Heart left ventricle (tissue), 16 donors: ENCODE results near the gene NFKB2. TPM values are rescaled to one million over a fixed set of nuclear protein-coding genes. Genes with fewer than 3 reads are reported as not detected.
A peak's percentile ranks its signal among the peaks of the same experiment; 100 is the strongest.

ENCODE experiments used
- ATAC-seq, 4 donors: fragments of 200-7000 bp; cut with Tn5 transposase; one replicate each; pipeline ENCODE4 v1.9.1; 2020 to 2022; ENCODE audit warnings: moderate library complexity in 4 of 4, mild to moderate bottlenecking in 3 of 4, moderate number of reproducible peaks in 1 of 4
- DNase-seq, 5 donors: peaks; one replicate each; pipeline ENCODE4 v3.0.0-alpha.2; 2020
- H3K27ac ChIP-seq, 12 donors: fragments of 200-600 bp; sonication (generic) in 4 of 12; one replicate each; pipeline versions ENCODE4 v1.5.0 to v1.8.0; 2016 to 2022; ENCODE audit warnings: mild to moderate bottlenecking in 2 of 12
- H3K27me3 ChIP-seq, 9 donors: fragments of 200-600 bp; sonication (generic) in 2 of 9; one replicate each; pipeline versions ENCODE4 v1.5.1 to v1.8.0; 2016 to 2022; ENCODE audit warnings: mild to moderate bottlenecking in 3 of 9
- H3K36me3 ChIP-seq, 9 donors: fragments of 200-600 bp; sonication (generic) in 2 of 9; one replicate each; pipeline versions ENCODE4 v1.5.0 to v1.8.0; 2018 to 2022; ENCODE audit warnings: mild to moderate bottlenecking in 2 of 9
- H3K4me1 ChIP-seq, 12 donors: fragments of 200-600 bp; sonication (generic) in 4 of 12; one replicate each; pipeline versions ENCODE4 v1.5.0 to v1.8.0; 2016 to 2022; ENCODE audit warnings: mild to moderate bottlenecking in 3 of 12
- H3K4me3 ChIP-seq, 12 donors: fragments of 200-600 bp; sonication (generic) in 4 of 12; one replicate each; pipeline versions ENCODE4 v1.5.0 to v1.8.0; 2017 to 2022; ENCODE audit warnings: mild to moderate bottlenecking in 9 of 12, moderate library complexity in 4 of 12
- H3K9me3 ChIP-seq, 12 donors: fragments of 200-600 bp; sonication (generic) in 4 of 12; one replicate each; pipeline versions ENCODE4 v1.5.0 to v1.8.0; 2016 to 2022; ENCODE audit warnings: mild to moderate bottlenecking in 1 of 12
- CTCF ChIP-seq, 12 donors: fragments of 200-600 bp; sonication (generic) in 4 of 12; IDR thresholded peaks; one replicate each; pipeline versions ENCODE4 v1.5.0 to v1.8.0; 2018 to 2022; ENCODE audit warnings: antibody characterized with exemption in 12 of 12, mild to moderate bottlenecking in 5 of 12
- POLR2A ChIP-seq, 2 donors: fragments of 450-650 bp; IDR thresholded peaks; one replicate each; pipeline ENCODE4 v1.6.1; 2017; ENCODE audit warnings: antibody characterized with exemption in 2 of 2, mild to moderate bottlenecking in 2 of 2, moderate library complexity in 2 of 2
- WGBS, 4 donors: extraction: QIAGEN DNeasy Blood & Tissue Kit in 2 of 4; methylation state at CpG; one replicate each; pipeline versions ENCODE4 v1.1.5 to v1.1.7; 2013 to 2018; 5-methylcytosine and 5-hydroxymethylcytosine counted together
- intact Hi-C, 10 donors: fragments of 100-400 bp; cut with DNase I; formaldehyde crosslinking; loops; one replicate each; pipeline versions ENCODE4 v1.11.1 to v1.14.2; 2022
- polyA plus RNA-seq, 2 donors: library from polyadenylated mRNA; stranded (reverse); fragments of 200-250 nt; gene quantifications; one replicate each; pipeline ENCODE4 v1.2.3, GENCODE V29; 2013
- total RNA-seq, 9 donors: library from RNA; depleted of rRNA in 2 of 9; stranded (reverse); fragments of >200 nt in 2 of 9; fragmentation: NEBNext Ultra II Directional in 3 of 9; extraction: Animal tissue kit (Norgen Biotek cat#: 25700) in 3 of 9; gene quantifications; one replicate each; pipeline versions ENCODE4 v1.1.0 to v1.2.4, GENCODE V29; 2016 to 2023
- donor health status: ischemic (EF 13 %, LVEDD 7.1; RV severe dilation, severe dysfunction).
- donor health status: healthy with polysubstance abuse.
- donor health status: DM: no; HTN: yes; CAD: no.
- donor health status: DM: no; HTN: no; CAD: no.
- donor health status: ischemic (EF 25% LVEDD 6.9; RV normal size, moderate dysfunction).
- donor health status: ischemic (EF 25% LVEDD 5.7; RV mildly dilated, moderate dysfunction).
- donor health status: healthy.
- donor health status: DM: yes; HTN: yes; CAD: no.
- donor health status: ischemic (EF 35%, LVEDD 5.7; RV mildly dilated, moderate dysfunction).
- donor health status: nonischemic (EF 11% LVEDD 7.7; RV severe dilation, severe dysfunction).
- donor health status: DM: yes; HTN: yes; CAD: no.
- donor health status: PGD.
- donor health status: ischemic (EF 29% LVEDD 5.4; RV normal size, mild dysfunction).
- donor health status: nonischemic (EF 23%, LVEDD 6.1; RV moderate dilation, normal function).

NFKB2 gene
- total and polyA plus RNA-seq, 11 donors: 9.6 to 50.4 (median 17.2) TPM

- H3K4me3 ChIP-seq: no peak overlapping the region
These were observed 12.1 kb downstream of the NFKB2 start for GRCh38 chr10:102407425-102408130.

DNA sequence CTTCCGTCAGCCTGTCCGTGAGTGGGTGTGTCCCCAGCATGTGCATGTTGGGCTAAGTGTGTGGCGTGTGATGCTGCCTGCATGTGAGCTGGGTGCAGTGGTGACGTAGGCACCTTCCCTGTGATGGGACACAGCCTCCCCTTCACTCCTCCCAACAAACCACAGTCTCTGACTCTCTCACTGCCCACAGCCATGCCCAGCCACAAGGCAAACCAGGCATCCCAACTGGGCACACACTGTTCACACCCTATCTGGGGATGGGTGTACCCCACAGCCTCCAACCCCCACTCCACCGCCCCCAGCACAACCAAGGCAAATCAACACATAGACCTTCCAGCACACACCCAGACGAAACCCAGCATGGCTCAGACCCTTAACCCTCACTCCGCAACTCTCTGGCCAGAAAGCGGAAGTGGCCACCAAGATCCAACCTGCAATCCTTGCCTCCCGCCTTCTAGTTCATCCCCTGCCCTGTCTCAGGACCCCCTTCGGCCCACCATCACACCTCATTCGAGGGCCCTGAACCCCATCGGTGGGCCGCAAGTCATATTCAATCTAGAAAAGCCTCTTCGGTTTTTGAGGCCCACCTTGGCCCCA, 12.7 kb downstream of the NFKB2 start:
- H3K27me3 ChIP-seq: peaks cover 20 to 59% (median 39%) of the 10 kb centered on the region in 9 donors
- DNase-seq (no peak), ATAC-seq (no peak)
- intact Hi-C loops: loop anchor here in 2 of 10 donors (5.0 kb wide), 2 partner anchors 69 to 181 kb away; partner anchors contain the start of gene ELOVL3 (in 1 of the 2)
- 61 to 71% (median 68%) methylated on average over 14 of the region's 14 CpGs for WGBS, 4 donors
- TF ChIP-seq CTCF (IDR thresholded peaks at IDR 0.05): no peak
- no peak for TF ChIP-seq POLR2A (IDR thresholded peaks at IDR 0.05)
- peaks cover 0 to 2% (median 0%) of the 10 kb centered on the region in 9 donors for H3K36me3 ChIP-seq
- H3K4me3 ChIP-seq: peak overlapping the region in 9 of 12 donors; percentile 17 to 53 (median 41)
- peak overlapping the region in 1 of 12 donors; percentile 99 for H3K27ac ChIP-seq
- no peaks in the 10 kb centered on the region for H3K9me3 ChIP-seq
- H3K4me1 ChIP-seq: peaks cover 0 to 29% (median 11%) of the 10 kb centered on the region in 12 donors

More at GRCh38 chr10:102407425-102408130, 12.1 kb downstream of the NFKB2 start:
- Histone ChIP-seq H3K4me1 (peaks cover 0 to 29% (median 11%) of the 10 kb centered on the region in 12 donors), H3K27me3 (peaks cover 20 to 53% (median 38%) of the 10 kb centered on the region in 9 donors), H3K36me3 (peaks cover 0 to 8% (median 0%) of the 10 kb centered on the region in 9 donors), H3K9me3 (no peaks in the 10 kb centered on the region), H3K27ac (peak overlapping the region in 1 of 12 donors; percentile 99)
- TF ChIP-seq POLR2A (IDR thresholded peaks at IDR 0.05) (no peak), CTCF (IDR thresholded peaks at IDR 0.05) (no peak)
- no peak for ATAC-seq
- intact Hi-C loops: loop anchor here in 2 of 10 donors (5.0 kb wide), 2 partner anchors 70 to 180 kb away; partner anchors contain the start of gene ELOVL3 (in 1 of the 2)
- 82 to 83% (median 83%) methylated on average over 13 of the region's 13 CpGs for WGBS, 4 donors
- no peak for DNase-seq

DNA sequence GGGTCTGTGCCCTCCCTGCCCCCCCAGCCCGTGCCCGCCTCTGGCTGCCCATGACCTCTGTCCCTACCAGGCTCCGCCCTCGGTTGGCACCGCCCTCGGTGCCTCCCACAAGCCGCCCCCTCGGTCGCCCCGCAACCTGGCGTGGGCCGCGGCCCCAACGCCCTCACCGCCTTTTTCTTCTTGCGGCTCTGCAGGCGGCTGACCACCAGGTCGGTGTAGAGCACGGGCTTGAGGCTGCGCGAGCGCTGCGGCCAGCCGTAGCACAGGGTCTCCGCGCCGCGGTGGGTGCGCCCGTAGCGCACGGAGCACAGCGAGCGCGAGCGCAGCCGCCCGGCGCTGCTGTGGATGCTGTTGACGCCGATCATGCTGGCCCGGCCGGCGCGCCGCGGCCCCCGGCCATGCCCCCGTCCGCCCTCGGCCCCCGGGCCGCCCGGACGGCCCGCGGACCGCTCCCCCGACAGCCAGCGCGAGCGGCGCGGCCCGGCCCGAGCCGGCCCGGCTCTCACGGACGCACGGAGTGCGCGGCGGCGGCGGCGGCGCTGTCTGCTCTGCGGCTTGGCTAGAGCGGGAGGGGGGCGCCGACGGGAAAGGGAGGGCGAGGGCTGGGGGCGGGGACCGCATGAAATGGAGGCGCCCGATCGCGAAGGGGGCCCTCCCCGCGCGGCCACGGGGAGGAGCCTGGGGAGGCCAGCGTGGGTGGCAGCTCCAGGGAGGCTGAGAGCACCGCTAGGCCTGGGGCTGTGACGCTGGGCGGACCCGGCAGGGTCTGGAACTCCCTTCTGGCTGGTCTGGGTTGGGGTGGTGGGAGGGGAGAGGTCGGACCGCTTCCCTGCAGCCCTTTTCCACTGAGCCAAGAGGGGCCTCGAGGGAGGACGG, 13.5 kb downstream of the NFKB2 start:
- 1 to 6% (median 2%) methylated on average over 15 to 103 of the region's 103 CpGs for WGBS, 4 donors
- peak in 2 of 5 donors; percentile 36 to 56 for DNase-seq
- peak in 3 of 4 donors; percentile 6 to 60 (median 21) for ATAC-seq

More for the DNA sequence above, 13.5 kb downstream of the NFKB2 start:
- no peaks in the 10 kb centered on the region for H3K9me3 ChIP-seq
- H3K36me3 ChIP-seq: no peaks in the 10 kb centered on the region
- H3K4me1 ChIP-seq: peaks cover 0 to 26% (median 9%) of the 10 kb centered on the region in 12 donors
- peak overlapping the region in 10 of 12 donors; percentile 17 to 53 (median 42) for H3K4me3 ChIP-seq
- peaks cover 20 to 66% (median 39%) of the 10 kb centered on the region in 9 donors for H3K27me3 ChIP-seq
- H3K27ac ChIP-seq: peak overlapping the region in 1 of 12 donors; percentile 99
- TF ChIP-seq CTCF (IDR thresholded peaks at IDR 0.05) (no peak), POLR2A (IDR thresholded peaks at IDR 0.05) (no peak)
- intact Hi-C loops: loop anchor here in 2 of 10 donors (5.0 kb wide), 2 partner anchors 68 to 182 kb away; partner anchors contain the start of gene ELOVL3 (in 1 of the 2)
